ENCODE results near the gene FAM222B.

FAM222B gene

GRCh38 chr17:28714281-28714680 is 128.3 kb downstream of the FAM222B start:
- TF ChIP-seq CTCF (IDR thresholded peaks at IDR 0.05) (peak; percentile 17), ZFX (IDR thresholded peaks at IDR 0.05; ENCODE audit: borderline replicate concordance) (no peak)
- H3K27ac ChIP-seq, result no peak overlapping the region

- no peak overlapping the region; the same call in 1 of the 2 replicates for H3K27ac ChIP-seq
- TF ChIP-seq ZFX (IDR thresholded peaks at IDR 0.05; ENCODE audit: borderline replicate concordance) (no peak), CTCF (IDR thresholded peaks at IDR 0.05) (no peak)
Measured at GRCh38 chr17:28712705-28713415, 129.7 kb downstream of the FAM222B start.

GRCh38 chr17:28712032-28712704 is 130.4 kb downstream of the FAM222B start:
- peak overlapping the region; percentile 95 for H3K27ac ChIP-seq
- TF ChIP-seq ZFX (IDR thresholded peaks at IDR 0.05; ENCODE audit: borderline replicate concordance), result no peak
- TF ChIP-seq CTCF (IDR thresholded peaks at IDR 0.05), result no peak

- TF ChIP-seq CTCF (IDR thresholded peaks at IDR 0.05), result no peak
- H3K27ac ChIP-seq, result peak within 1 kb of the TSS; percentile 95
Measured at GRCh38 chr17:28711723-28712031, 130.9 kb downstream of the FAM222B start, which contains the start of gene PROCA1. Gene PROCA1, minus strand, starts transcription at chr17:28711888. Its CDS starts 228 bp downstream, at chr17:28711660.

- TF ChIP-seq ZFX (IDR thresholded peaks at IDR 0.05; ENCODE audit: borderline replicate concordance) (no peak), CTCF (IDR thresholded peaks at IDR 0.05) (no peak)
- peak overlapping the region; percentile 95 for H3K27ac ChIP-seq
Measured at GRCh38 chr17:28710861-28711722, 131.5 kb downstream of the FAM222B start.

GRCh38 chr17:28707339-28707720 is 135.3 kb downstream of the FAM222B start:
- no peak for TF ChIP-seq CTCF (IDR thresholded peaks at IDR 0.05)
- H3K27ac ChIP-seq, result peak overlapping the region; percentile 95; the same call in 1 of the 2 replicates
